Esophagus squamous epithelium (tissue), 4 donors: Measurements from ENCODE around the gene MYOG.

ENCODE experiments used
- POLR2A ChIP-seq, 4 donors: fragments of 450-650 bp; IDR thresholded peaks; one replicate each; pipeline ENCODE4 v1.6.1; 2017; ENCODE audit warnings: antibody characterized with exemption in 4 of 4, mild to moderate bottlenecking in 4 of 4, moderate library complexity in 3 of 4
- TF ChIP-seq, protein P1 (sequence below), 6 experiments: fragments of 450-650 bp in 4 of 6; fragments of 200-600 bp in 2 of 6; sonication (generic) in 2 of 6; IDR thresholded peaks; one replicate each; pipeline ENCODE4 v1.5.1; 2016 to 2019; ENCODE audit warnings: antibody characterized with exemption in 6 of 6, mild to moderate bottlenecking in 4 of 6, moderate library complexity in 4 of 6

DNA sequence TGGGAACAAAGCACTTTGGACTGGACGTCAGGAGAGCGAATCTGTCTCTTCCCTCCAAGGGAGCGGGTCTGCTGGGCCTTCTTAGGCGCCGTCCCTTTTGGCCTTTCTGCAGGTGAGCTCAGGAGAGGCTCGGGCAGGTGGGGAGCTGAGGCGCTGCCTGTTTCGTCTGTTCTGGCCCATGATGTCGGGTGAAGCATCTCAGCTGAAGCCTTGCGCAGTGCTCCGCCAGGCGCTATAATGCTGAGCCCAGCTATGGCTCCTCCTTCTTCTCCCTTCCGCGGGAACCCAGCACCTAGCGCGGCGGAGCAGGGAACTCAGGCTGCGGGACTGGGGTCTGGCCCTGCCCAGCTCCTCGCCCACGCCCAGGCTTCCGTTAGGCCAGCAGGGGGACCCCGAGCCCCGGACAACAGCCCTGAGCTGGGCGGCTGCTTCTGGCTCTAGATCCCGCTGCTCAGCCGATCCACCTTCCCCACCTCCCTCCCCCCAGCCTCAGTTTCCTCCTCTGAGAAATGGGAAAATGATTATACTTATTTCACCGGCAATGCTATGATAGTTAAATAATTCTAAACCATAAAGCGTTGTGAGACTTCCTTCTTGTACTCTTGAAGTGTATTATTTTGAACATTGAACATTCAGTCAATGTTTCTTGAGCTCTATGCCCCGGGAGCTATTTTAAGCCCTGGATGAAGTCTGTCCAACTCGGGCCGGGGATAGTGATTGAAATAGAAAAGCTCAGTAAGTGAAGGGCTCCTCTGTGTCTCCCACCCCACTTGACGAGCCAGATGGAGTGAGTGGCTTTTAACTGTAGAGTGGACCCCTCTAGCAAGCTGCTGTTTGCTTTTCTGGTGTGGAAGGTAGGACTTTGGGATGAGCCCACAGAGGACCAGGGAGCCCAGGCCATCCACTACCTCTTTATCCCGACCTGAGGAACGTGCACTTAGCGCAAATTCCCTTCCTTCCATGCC is 32.1 kb upstream of the MYOG start:
- no peak for TF ChIP-seq POLR2A (IDR thresholded peaks at IDR 0.05)
- TF ChIP-seq, protein P1, sequence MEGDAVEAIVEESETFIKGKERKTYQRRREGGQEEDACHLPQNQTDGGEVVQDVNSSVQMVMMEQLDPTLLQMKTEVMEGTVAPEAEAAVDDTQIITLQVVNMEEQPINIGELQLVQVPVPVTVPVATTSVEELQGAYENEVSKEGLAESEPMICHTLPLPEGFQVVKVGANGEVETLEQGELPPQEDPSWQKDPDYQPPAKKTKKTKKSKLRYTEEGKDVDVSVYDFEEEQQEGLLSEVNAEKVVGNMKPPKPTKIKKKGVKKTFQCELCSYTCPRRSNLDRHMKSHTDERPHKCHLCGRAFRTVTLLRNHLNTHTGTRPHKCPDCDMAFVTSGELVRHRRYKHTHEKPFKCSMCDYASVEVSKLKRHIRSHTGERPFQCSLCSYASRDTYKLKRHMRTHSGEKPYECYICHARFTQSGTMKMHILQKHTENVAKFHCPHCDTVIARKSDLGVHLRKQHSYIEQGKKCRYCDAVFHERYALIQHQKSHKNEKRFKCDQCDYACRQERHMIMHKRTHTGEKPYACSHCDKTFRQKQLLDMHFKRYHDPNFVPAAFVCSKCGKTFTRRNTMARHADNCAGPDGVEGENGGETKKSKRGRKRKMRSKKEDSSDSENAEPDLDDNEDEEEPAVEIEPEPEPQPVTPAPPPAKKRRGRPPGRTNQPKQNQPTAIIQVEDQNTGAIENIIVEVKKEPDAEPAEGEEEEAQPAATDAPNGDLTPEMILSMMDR (IDR thresholded peaks at IDR 0.05), result peak; percentile 15 to 66 (median 60)
